Kidney (tissue), 14 donors: Measurements from ENCODE around the gene SACM1L. TPM values are rescaled to one million over a fixed set of nuclear protein-coding genes. Genes with fewer than 3 reads are reported as not detected.
"Not testable (repeated sequence)": the region's sequence is repeated elsewhere in the genome, so short reads cannot be mapped to it uniquely, and the experiment has no call there.

Source experiments
- DNase-seq, 5 donors: peaks; one replicate each; pipeline ENCODE4 v3.0.0-alpha.2; 2013 to 2020
- FAIRE-seq: peaks from 2 replicates; lab custom pipeline; 2012; peaks lifted over from hg19 to GRCh38; lab: Jason Lieb, UNC
- H3K27ac ChIP-seq, 2 donors: one replicate each; pipeline ENCODE4 v1.7.0; 2013; ENCODE audit warnings: low read depth in 2 of 2, low read length in 2 of 2, inconsistent platforms in 1 of 2
- H3K27me3 ChIP-seq: one replicate; pipeline ENCODE4 v1.7.1; 2013; ENCODE audit warnings: low read length, inconsistent platforms; ENCODE audit not compliant: control insufficient read depth, insufficient read depth
- H3K36me3 ChIP-seq, 3 donors: one replicate each; pipeline versions ENCODE4 v1.7.0 to v1.7.1; 2013; ENCODE audit warnings: low read length in 3 of 3, control low read depth in 1 of 3, inconsistent platforms in 1 of 3; ENCODE audit not compliant: insufficient read depth in 3 of 3, control insufficient read depth in 2 of 3
- H3K4me1 ChIP-seq, 3 donors: one replicate each; pipeline versions ENCODE4 v1.7.0 to v1.7.1; 2013; ENCODE audit warnings: low read length in 3 of 3, inconsistent platforms in 1 of 3, low read depth in 1 of 3; ENCODE audit not compliant: control insufficient read depth in 2 of 3, insufficient read depth in 2 of 3
- H3K4me3 ChIP-seq, 3 donors: one replicate each; pipeline versions ENCODE4 v1.7.0 to v1.8.1; 2013; ENCODE audit warnings: low read length in 3 of 3, control low read depth in 1 of 3, inconsistent platforms in 1 of 3
- H3K9ac ChIP-seq, 3 donors: one replicate each; pipeline versions ENCODE4 v1.7.0 to v1.7.1; 2013; ENCODE audit warnings: low read length in 3 of 3, control low read depth in 1 of 3, inconsistent platforms in 1 of 3
- H3K9me3 ChIP-seq, 3 donors: one replicate each; pipeline versions ENCODE4 v1.7.0 to v1.7.1; 2013; ENCODE audit warnings: low read length in 3 of 3, control low read depth in 1 of 3, inconsistent platforms in 1 of 3; ENCODE audit not compliant: control insufficient read depth in 2 of 3, insufficient read depth in 1 of 3
- CTCF ChIP-seq: IDR thresholded peaks from 3 replicates; pipeline ENCODE4 v1.5.1; 2012; ENCODE audit warnings: mild to moderate bottlenecking, moderate library complexity, borderline replicate concordance; ENCODE audit not compliant: insufficient read depth; ENCODE audit errors: extremely low read depth
- intact Hi-C: fragments of 100-400 bp; cut with DNase I; formaldehyde crosslinking; loops from one replicate; pipeline ENCODE4 v1.11.1; 2022
- polyA plus RNA-seq: library from polyadenylated mRNA; stranded (reverse); fragments of 350-450 nt; fragmentation: Illumina TruSeq; extraction: RNeasy Lipid Tissue Mini Kit (QIAGEN cat#74804); gene quantifications from one replicate; pipeline ENCODE4 v1.2.3, GENCODE V29; 2014; ENCODE audit warnings: low read depth, low replicate concordance; ENCODE audit not compliant: insufficient read depth
- total RNA-seq: library from RNA; stranded (reverse); fragmentation: NEBNext Ultra II Directional; extraction: Animal tissue kit (Norgen Biotek cat#: 25700); gene quantifications from one replicate; pipeline ENCODE4 v1.2.1, GENCODE V29; 2021
- donor health status: control.
- donor health status: control.
- donor health status: control.
- donor health status: control.
- donor health status: control.
- donor health status: DM: yes; HTN: yes; CAD: no.
- donor health status: Normal renal cell carcinoma (clear cell type).

Gene SACM1L
- total and polyA plus RNA-seq, 2 donors from 2014 or later = 27.1 to 53.1 TPM

DNA sequence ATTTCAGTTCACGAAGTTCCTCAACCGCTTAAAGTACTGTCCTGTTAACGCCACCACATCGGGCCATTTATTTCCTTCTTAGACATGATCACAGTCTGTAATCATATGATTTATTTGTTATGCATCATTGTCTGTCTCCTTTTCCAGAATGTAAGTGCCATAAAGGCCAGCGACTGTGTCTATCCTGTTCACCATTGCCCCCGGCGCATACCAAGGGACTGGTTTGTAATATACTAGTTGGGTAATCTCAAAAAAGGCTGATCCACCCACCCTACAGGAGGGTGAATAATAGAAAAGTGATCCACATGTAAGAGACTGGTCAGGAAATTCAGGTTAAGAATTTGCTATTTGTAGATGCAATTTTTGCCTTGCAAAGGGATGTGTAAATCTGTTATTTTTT is 65.3 kb downstream of the SACM1L start:
- Histone ChIP-seq H3K4me1 (no peaks in the 10 kb centered on the region), H3K4me3 (no peak overlapping the region), H3K27ac (no peak overlapping the region), H3K9ac (no peak overlapping the region), H3K36me3 (no peaks in the 10 kb centered on the region), H3K27me3 (no peaks in the 10 kb centered on the region), H3K9me3 (no peaks in the 10 kb centered on the region)
- intact Hi-C loops = no loop called here
- FAIRE-seq (no peak), DNase-seq (no peak)
- TF ChIP-seq CTCF = no peak

DNA sequence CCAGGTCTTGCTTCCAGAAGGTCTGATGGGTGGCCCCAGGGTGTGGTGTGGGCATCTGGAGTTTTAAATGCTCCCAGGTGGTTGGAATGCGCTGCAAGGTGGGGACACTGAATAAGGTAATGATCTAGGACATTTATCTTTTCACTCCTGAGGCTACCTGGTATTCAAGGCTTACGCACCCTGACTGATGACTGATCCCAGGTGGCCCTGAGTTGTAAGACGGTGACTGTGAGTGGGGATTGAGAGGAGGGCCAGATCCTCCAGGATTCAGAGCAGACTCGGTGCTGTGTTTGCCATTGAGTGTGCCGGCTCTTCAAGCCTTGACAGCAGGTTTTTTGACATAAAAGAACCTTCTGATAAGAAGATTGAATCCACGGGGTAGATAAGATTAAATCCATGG is 66.9 kb downstream of the SACM1L start:
- Histone ChIP-seq H3K4me3 (no peak overlapping the region), H3K4me1 (no peaks in the 10 kb centered on the region), H3K27me3 (no peaks in the 10 kb centered on the region), H3K27ac (no peak overlapping the region), H3K9ac (no peak overlapping the region), H3K36me3 (no peaks in the 10 kb centered on the region), H3K9me3 (no peaks in the 10 kb centered on the region)
- DNase-seq = no peak
- intact Hi-C loops = no loop called here
- no peak for FAIRE-seq
- TF ChIP-seq CTCF = no peak

DNA sequence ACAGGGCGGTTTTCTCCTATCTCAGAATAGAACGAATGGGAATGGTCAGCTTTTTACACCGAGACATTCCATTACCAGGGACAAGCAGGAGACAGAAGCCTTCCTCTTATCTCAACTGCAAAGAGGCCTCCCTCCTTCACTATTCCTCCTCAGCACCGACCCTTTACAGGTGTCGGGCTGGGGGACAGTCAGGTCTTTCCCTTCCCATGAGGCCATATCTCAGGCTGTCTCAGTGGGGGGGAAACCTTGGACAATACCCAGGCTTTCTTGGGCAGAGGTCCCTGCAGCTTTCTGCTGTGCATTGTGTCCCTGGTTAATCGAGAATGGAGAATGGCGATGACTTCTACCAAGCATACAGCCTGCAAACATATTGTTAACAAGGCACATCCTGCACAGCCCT is 67.9 kb downstream of the SACM1L start:
- H3K9me3 ChIP-seq, H3K9ac ChIP-seq, intact Hi-C loops, DNase-seq, FAIRE-seq, H3K4me1 ChIP-seq, H3K36me3 ChIP-seq, H3K27ac ChIP-seq, H3K4me3 ChIP-seq, H3K27me3 ChIP-seq: not testable (repeated sequence)

- intact Hi-C loops = no loop called here
- Histone ChIP-seq H3K27me3 (no peaks in the 10 kb centered on the region), H3K27ac (no peak overlapping the region), H3K4me3 (no peak overlapping the region), H3K9ac (no peak overlapping the region), H3K9me3 (no peaks in the 10 kb centered on the region), H3K36me3 (no peaks in the 10 kb centered on the region), H3K4me1 (no peaks in the 10 kb centered on the region)
- DNase-seq (no peak), FAIRE-seq (no peak)
- TF ChIP-seq CTCF = no peak
Measured at GRCh38 chr3:45758871-45759270, 69.7 kb downstream of the SACM1L start.
